ENCODE results near the gene LPGAT1. TPM values are rescaled to one million over a fixed set of nuclear protein-coding genes. Genes with fewer than 3 reads are reported as not detected.
"Not testable (repeated sequence)": the region's sequence is repeated elsewhere in the genome, so short reads cannot be mapped to it uniquely, and the experiment has no call there.

Gene LPGAT1
- total RNA-seq, 1 experiment from 2014 or later = 46.5 TPM

DNA sequence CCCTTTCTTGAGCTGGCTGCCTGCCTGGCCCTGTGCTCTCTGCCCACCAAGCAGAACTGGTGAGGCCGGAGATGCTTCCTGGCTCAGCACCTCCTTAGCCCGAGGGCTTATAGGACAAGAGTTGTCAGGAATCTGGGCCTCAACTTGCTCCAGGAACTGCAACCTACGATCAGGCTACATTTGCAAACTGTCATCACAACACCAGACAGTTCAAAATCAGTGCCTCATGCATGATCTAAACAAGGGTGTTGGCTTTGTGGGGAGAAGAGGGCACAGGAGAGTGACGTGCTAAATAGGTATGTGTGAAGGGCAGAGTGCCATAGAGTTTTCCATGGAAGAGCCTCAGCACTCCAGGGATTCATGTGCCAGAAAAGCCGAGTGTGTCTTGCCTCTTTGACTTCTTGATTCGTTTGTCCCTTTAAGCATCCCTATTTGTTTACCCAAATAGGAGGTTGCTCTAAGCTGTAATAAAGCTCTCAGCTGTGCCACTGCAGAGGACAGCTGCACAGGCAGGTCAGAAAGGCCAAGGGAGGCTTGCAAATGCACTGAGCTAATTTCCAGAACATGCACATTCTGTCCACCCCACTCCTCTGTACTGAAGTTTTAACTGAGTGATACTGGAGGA lies 125.0 kb downstream of the LPGAT1 start:
- DNase-seq (ENCODE audit: low read depth) = peak; percentile 29

DNA sequence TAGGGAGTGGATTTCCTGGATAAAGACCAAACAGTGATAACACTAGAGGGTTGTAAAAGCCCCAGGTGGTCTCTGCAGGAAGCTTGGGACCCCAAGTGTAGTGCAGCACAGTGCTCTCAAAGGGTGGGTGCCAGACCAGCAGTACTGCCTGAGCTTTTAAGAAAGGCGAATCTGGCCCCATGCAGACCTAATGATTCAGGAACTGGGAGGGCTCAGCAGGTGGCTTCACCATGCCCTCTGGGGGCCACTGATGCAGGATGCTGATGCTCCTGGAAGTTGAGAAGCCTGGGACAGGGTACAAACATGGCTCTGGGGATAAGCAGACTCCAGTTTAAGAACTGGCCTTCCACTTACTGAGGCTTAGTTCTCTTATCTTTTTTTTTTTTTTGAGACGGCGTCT lies 126.0 kb downstream of the LPGAT1 start:
- no peak for DNase-seq (ENCODE audit: low read depth)

- no peak for DNase-seq (ENCODE audit: low read depth)
Observed at GRCh38 chr1:211703812-211704537, 126.6 kb downstream of the LPGAT1 start.

- no peak for DNase-seq (ENCODE audit: low read depth)
Observed at GRCh38 chr1:211701733-211702132, 128.8 kb downstream of the LPGAT1 start.

GRCh38 chr1:211699059-211699458 lies 131.5 kb downstream of the LPGAT1 start:
- DNase-seq (ENCODE audit: low read depth) = no peak

GRCh38 chr1:211698161-211699026 lies 132.2 kb downstream of the LPGAT1 start:
- peak; percentile 57 for DNase-seq (ENCODE audit: low read depth)

DNA sequence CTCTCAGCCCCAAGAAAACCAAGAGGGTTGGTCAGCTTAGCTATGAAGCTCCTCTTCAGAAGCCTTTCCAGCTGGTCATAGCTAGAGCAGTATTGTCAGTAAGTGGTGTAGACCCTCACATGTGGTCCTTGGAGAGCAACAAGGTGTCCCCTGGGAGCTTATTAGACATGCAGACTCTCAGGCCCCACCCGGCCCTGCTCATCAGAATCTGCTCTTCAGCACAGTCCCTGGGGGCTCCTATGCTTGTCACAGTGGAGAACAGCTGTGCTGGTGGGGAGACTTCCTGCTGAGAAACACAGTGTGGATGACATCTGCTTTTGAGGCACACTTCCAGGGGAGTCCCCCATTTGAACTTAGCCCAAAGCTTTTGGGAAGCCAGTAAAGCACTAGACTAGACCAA lies 133.2 kb downstream of the LPGAT1 start:
- no peak for DNase-seq (ENCODE audit: low read depth)

GRCh38 chr1:211695135-211695816 lies 135.3 kb downstream of the LPGAT1 start:
- no peak for DNase-seq (ENCODE audit: low read depth)

GRCh38 chr1:211693911-211694310 lies 136.7 kb downstream of the LPGAT1 start:
- DNase-seq (ENCODE audit: low read depth) = not testable (repeated sequence)

Small RNA genes lying within 50 kb of the gene (small RNA-seq; reads per million reads assigned to genes)
- not detected for gene RF00019
- not detected for gene RN7SL344P

Other genes with a start within 250 kb of the LPGAT1 start
- 37.5 and 50.3 TPM in 2 replicates for gene NEK2, start 155.1 kb downstream of the LPGAT1 start, total RNA-seq (2014; rRNA removed; shearing (Covaris generic))
- 24.0 and 31.0 TPM in 2 replicates for gene INTS7, start 204.8 kb upstream of the LPGAT1 start, total RNA-seq (2014; rRNA removed; shearing (Covaris generic))
- 55.8 and 66.3 TPM in 2 replicates for gene DTL, start 205.0 kb upstream of the LPGAT1 start, total RNA-seq (2014; rRNA removed; shearing (Covaris generic))